Naive B cell (primary cell): ENCODE measurements around the gene CELF2. TPM values are rescaled to one million over a fixed set of nuclear protein-coding genes. Genes with fewer than 3 reads are reported as not detected.
A peak's percentile ranks its signal among the peaks of the same experiment; 100 is the strongest.

Experiments used
- ATAC-seq, 2 donors: fragments of 150-1000 bp; cut with Tn5 transposase; 2 replicates each; pipeline ENCODE4 v1.10.0; 2021; ENCODE audit warnings: low read depth in 2 of 2, mild to moderate bottlenecking in 2 of 2, moderate library complexity in 2 of 2
- DNase-seq: peaks from one replicate; pipeline ENCODE4 v3.0.0; 2022
- H3K27ac Mint-ChIP-seq, 6 donors: one replicate each; pipeline ENCODE4 v1.8.0; 2020 to 2022; ENCODE audit warnings: mild to moderate bottlenecking in 6 of 6, mixed read lengths in 6 of 6, moderate library complexity in 5 of 6, inconsistent platforms in 2 of 6
- H3K27me3 Mint-ChIP-seq, 3 donors: one replicate each; pipeline ENCODE4 v1.8.0; 2021 to 2022; ENCODE audit warnings: mixed read lengths in 3 of 3, mild to moderate bottlenecking in 1 of 3
- H3K36me3 Mint-ChIP-seq, 2 donors: one replicate each; pipeline ENCODE4 v1.8.0; 2020 to 2022; ENCODE audit warnings: mixed read lengths in 2 of 2, inconsistent platforms in 1 of 2, mild to moderate bottlenecking in 1 of 2
- H3K4me1 Mint-ChIP-seq, 3 donors: one replicate each; pipeline ENCODE4 v1.8.0; 2020 to 2022; ENCODE audit warnings: mixed read lengths in 3 of 3, inconsistent platforms in 1 of 3, mild to moderate bottlenecking in 1 of 3, moderate library complexity in 1 of 3
- H3K4me3 Mint-ChIP-seq, 8 donors: one replicate each; pipeline ENCODE4 v1.8.0; 2020 to 2022; ENCODE audit warnings: mild to moderate bottlenecking in 8 of 8, mixed read lengths in 8 of 8, moderate library complexity in 8 of 8, inconsistent platforms in 2 of 8
- H3K9me3 Mint-ChIP-seq, 7 donors: one replicate each; pipeline ENCODE4 v1.8.0; 2020 to 2022; ENCODE audit warnings: mixed read lengths in 7 of 7, mild to moderate bottlenecking in 5 of 7, inconsistent platforms in 2 of 7, moderate library complexity in 1 of 7
- polyA plus RNA-seq, 6 donors: library from polyadenylated mRNA; unstranded; fragments of 300-500 nt; fragmentation: Illumina TruSeq; gene quantifications; one replicate each; pipeline ENCODE4 v1.2.3, GENCODE V29; 2021; ENCODE audit warnings: low read depth in 6 of 6

CELF2 gene
- polyA plus RNA-seq, 6 donors from 2014 or later = 127 to 186 (median 141) TPM

DNA sequence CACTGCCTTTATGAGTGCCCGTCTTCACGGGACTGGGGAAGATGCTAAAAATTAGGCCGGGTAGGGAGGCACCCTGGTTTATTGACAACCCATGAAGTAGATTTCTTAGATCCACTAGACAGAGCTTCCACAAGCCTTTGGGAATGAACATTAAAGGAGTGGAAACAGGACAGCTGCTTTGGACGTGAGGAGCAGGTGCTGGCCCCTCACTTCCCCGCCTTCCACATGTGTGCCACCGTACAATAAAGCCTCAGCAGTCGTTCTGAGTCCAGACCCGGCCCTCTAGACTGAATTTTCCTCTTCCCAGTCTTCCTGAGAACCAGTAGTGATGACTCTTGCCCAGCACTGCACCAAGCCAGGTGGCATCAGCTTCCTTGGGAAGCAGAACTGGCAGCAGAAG lies 282.4 kb downstream of the CELF2 start:
- H3K27me3 Mint-ChIP-seq = no peaks in the 10 kb centered on the region
- H3K4me3 Mint-ChIP-seq = no peak overlapping the region
- H3K4me1 Mint-ChIP-seq = peaks cover 4 to 25% (median 24%) of the 10 kb centered on the region in 3 donors
- no peak for ATAC-seq
- peak overlapping the region in 3 of 6 donors; percentile 16 to 83 (median 47) for H3K27ac Mint-ChIP-seq
- H3K36me3 Mint-ChIP-seq = peaks cover 53 to 60% of the 10 kb centered on the region in 2 donors
- H3K9me3 Mint-ChIP-seq = peaks cover 0 to 1% (median 0%) of the 10 kb centered on the region in 7 donors
- no peak for DNase-seq

DNA sequence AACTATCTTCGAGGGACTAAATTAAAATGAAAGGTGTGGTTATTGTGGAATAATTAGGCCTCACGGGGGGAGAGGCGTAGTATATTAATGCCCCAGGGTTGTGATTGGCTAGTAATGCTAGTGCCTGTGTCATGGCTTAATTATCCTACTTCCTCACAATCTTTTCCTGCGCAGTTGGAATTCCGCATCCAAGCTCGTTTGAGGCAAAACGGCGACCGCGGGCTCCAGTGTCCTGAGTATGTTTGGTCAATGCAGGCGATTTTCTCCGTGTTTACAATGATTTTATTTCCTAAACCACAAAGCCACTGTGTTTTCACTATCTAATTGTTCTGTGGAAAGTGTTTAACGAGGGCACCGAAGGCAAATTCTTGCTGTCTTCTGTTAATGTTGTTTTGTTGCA lies 282.9 kb downstream of the CELF2 start:
- Mint-ChIP-seq H3K27ac (peak overlapping the region in 3 of 6 donors; percentile 16 to 73 (median 47)), H3K4me3 (no peak overlapping the region), H3K4me1 (peaks cover 4 to 25% (median 24%) of the 10 kb centered on the region in 3 donors)

DNA sequence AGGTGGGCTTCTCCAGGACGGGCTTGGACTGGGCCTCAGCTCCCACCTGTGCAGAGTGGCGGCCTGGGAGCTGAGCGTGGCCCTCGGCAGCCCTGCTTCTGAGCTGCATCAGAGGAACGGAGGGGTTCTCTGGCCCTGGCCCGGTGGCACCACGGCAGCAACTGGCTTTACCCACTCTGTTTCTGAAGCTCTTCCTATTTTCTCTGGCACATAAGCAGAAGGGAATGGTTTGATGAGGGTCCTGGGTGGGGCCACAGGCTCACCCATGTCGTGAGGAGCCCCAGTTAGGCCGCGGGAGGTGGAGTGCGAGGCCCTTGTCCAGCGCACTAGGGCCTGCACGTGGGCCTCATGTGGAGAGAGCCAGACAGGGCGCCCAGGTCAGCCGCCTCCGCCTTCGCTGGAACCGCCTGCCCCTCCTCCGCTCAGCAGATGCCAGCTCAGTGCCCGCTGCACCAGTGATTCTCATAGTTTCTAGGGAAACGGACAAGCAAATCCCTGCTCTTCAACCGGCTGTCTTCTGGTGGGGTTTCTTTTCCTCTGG lies 284.0 kb downstream of the CELF2 start:
- peak overlapping the region in 1 of 8 donors; percentile 34 for H3K4me3 Mint-ChIP-seq
- H3K27ac Mint-ChIP-seq = peak overlapping the region in 2 of 6 donors; percentile 66 to 73
- DNase-seq (no peak), ATAC-seq (no peak)
- peaks cover 57 to 59% of the 10 kb centered on the region in 2 donors for H3K36me3 Mint-ChIP-seq
- H3K4me1 Mint-ChIP-seq = peaks cover 4 to 26% (median 24%) of the 10 kb centered on the region in 3 donors
- no peaks in the 10 kb centered on the region for H3K27me3 Mint-ChIP-seq
- H3K9me3 Mint-ChIP-seq = peaks cover 0 to 5% (median under 1%) of the 10 kb centered on the region in 7 donors

More for the DNA sequence above, 282.9 kb downstream of the CELF2 start:
- no peaks in the 10 kb centered on the region for H3K27me3 Mint-ChIP-seq
- H3K9me3 Mint-ChIP-seq = peaks cover 0 to 1% (median 0%) of the 10 kb centered on the region in 7 donors
- H3K36me3 Mint-ChIP-seq = peaks cover 52 to 60% of the 10 kb centered on the region in 2 donors
- DNase-seq = no peak
- ATAC-seq = no peak

DNA sequence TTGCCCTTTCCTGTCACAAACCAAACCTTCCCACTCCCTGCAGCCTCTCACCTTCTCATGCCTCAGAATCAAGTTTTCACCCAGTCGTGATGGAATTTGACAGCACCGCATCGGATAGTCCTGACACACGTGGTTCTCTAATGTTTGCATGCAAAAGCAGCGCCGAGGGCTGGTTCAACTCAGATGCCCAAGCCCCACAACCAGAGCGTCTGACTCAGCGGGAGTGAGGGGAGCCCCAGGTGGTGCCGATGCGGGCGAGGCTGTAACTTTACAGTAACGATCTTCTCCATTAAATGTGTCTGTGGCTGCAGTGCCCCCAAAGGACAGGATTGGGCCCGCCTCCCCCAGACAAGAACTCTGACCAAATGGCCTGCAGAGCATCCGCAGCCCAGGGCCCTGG lies 284.5 kb downstream of the CELF2 start:
- Mint-ChIP-seq H3K27me3 (no peaks in the 10 kb centered on the region), H3K4me3 (peak overlapping the region in 1 of 8 donors; percentile 34), H3K27ac (peak overlapping the region in 3 of 6 donors; percentile 59 to 81 (median 73)), H3K36me3 (peaks cover 57 to 59% of the 10 kb centered on the region in 2 donors), H3K9me3 (peaks cover 0 to 8% (median 3%) of the 10 kb centered on the region in 7 donors), H3K4me1 (peaks cover 4 to 25% (median 22%) of the 10 kb centered on the region in 3 donors)
- no peak for DNase-seq
- no peak for ATAC-seq

DNA sequence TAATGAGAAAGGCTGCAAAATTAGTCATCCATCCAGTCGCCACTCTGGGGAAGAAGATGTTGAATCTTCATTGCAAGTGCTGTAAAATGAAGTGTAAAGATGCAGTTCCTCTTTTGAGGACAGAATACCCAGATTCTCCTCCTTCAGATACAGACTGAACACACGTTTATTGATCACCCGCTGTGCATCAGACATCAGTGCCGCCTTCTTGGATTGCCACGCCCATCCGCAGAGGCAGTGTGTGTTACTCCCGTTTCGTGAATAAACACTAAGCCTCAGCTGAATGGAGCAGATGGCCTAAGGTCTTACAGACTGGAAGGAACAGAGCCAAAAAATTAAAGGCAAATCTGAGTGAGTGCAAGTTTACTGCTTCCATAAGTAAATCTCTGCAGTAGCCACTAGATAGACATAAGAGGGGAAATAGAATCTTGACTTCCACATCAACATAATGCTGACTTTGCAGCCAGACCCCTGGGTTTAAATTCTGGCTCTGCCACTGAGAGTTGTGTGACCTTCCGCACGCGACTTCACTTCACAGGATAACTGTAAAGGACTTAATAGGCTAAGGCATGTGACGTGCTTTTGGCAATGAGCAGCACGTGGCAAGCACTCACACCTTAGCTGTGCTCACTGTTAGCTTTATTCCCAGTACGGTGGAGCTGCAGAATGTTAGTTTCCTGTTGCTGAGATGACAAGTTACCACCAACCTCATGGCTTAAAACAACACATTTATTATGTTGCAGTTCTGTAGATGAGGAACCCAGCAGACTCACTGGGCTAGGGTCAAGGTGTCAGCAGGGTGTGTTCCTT lies 285.9 kb downstream of the CELF2 start:
- Mint-ChIP-seq H3K36me3 (peaks cover 63 to 70% of the 10 kb centered on the region in 2 donors), H3K9me3 (peaks cover 0 to 20% (median 16%) of the 10 kb centered on the region in 7 donors), H3K27ac (peak overlapping the region in 3 of 6 donors; percentile 48 to 78 (median 73)), H3K27me3 (no peaks in the 10 kb centered on the region), H3K4me3 (no peak overlapping the region), H3K4me1 (peaks cover 4 to 22% (median 11%) of the 10 kb centered on the region in 3 donors)
- DNase-seq (no peak), ATAC-seq (no peak)

DNA sequence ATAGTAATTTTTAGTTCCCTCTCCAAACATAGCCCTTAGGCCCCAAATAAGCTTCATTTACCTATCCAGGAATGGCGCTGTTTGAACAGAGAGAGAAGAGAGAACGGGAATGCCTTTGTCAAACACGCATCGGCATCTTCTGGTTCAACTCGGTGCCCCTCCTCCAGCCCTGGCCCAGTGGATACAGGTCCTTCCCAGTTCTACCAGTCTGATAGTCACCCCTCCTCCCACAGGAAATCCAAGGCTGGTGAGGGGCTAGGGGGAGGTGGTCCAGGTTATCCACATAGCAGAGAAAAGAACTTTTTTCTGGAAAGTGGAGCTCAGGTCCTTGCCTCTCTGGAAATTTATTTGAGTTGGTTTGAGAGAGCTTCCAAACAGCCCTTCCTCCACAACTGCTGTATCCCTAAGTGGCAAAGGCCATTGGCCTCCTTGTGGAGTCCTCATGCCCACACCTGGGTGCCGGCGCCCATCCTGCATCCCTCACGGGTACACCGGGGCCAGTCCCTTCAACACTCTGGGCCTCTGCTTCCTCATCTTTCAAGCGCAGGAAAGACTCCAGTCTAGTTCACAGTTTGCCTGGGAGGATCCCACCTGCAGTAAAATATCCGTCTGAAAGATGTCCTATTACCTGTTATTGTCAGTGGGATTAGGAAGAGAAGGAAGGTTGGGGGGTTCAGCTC lies 287.4 kb downstream of the CELF2 start:
- peak overlapping the region in 2 of 6 donors; percentile 41 to 48 for H3K27ac Mint-ChIP-seq
- H3K9me3 Mint-ChIP-seq = peaks cover 0 to 28% (median 19%) of the 10 kb centered on the region in 7 donors

DNA sequence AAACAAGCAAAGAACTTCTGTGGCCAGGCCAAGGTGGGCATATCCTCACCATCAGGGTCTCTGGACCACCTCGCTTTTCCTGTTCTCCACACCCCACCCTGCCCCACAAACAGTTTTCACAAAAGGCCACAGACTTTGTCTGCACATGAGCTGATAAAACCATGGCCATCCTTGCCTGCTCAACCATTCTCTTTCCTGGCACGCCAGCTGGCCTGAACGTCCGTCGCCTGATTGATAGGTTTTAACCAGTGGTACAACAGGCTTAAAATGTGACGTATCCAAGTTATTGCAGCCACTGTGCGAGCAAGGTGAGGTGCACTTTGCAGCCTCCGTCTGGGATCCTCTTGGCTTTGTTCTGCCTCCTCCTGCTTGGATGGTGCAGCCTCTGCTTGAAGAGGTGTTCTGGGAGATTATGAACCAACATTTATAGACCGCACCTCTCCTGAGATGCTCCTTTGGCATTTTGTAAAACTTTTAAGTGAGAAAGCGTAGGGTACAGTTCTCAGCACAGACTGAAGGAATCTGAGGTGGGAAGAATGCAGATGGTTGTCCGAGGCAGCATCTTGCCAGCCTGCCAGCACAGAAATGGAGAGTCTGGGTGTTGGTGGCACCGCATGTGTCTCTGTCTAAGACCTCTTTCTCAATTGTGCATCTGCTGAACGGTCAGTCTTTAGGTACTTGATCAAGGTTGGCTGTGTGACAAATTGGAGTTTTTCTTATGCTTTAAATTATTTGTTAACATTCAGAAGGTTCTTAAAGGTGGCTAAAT lies 288.3 kb downstream of the CELF2 start:
- Mint-ChIP-seq H3K27ac (peak overlapping the region in 3 of 6 donors; percentile 18 to 78 (median 41)), H3K27me3 (no peaks in the 10 kb centered on the region), H3K9me3 (peaks cover 0 to 28% (median 19%) of the 10 kb centered on the region in 7 donors), H3K4me1 (peaks cover 7 to 29% (median 21%) of the 10 kb centered on the region in 3 donors), H3K36me3 (peaks cover 70 to 78% of the 10 kb centered on the region in 2 donors), H3K4me3 (no peak overlapping the region)
- ATAC-seq (no peak), DNase-seq (no peak)

More for the DNA sequence above, 287.4 kb downstream of the CELF2 start:
- Mint-ChIP-seq H3K36me3 (peaks cover 70 to 80% of the 10 kb centered on the region in 2 donors), H3K27me3 (no peaks in the 10 kb centered on the region), H3K4me3 (no peak overlapping the region), H3K4me1 (peaks cover 7 to 29% (median 21%) of the 10 kb centered on the region in 3 donors)
- ATAC-seq (no peak), DNase-seq (no peak)

DNA sequence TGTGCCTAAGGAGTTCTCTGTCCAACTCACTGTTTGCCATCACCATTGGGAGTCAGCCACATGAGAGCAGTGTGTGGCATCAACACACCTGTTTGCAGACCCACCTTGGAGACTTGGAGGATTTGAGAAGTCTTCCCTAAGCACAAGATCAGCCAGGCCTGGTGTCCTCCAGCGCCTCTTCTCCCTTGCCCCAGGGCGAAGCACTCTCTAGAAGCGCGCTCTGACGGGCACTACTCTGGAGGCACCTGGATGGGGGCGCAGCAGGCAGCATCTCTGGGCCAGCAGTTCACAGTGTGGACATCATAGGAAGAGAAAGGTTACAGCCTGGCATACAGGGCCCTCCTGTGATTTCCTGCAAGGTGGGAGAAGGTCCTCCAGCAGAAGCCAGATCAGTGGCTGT lies 289.3 kb downstream of the CELF2 start:
- H3K27ac Mint-ChIP-seq = peak overlapping the region in 4 of 6 donors; percentile 42 to 70 (median 50)
- H3K4me3 Mint-ChIP-seq = peak overlapping the region in 1 of 8 donors; percentile 5
- no peak for ATAC-seq
- peaks cover 9 to 31% (median 16%) of the 10 kb centered on the region in 3 donors for H3K4me1 Mint-ChIP-seq
- H3K36me3 Mint-ChIP-seq = peaks cover 74 to 81% of the 10 kb centered on the region in 2 donors
- H3K9me3 Mint-ChIP-seq = peaks cover 0 to 28% (median 19%) of the 10 kb centered on the region in 7 donors
- H3K27me3 Mint-ChIP-seq = no peaks in the 10 kb centered on the region
- no peak for DNase-seq

DNA sequence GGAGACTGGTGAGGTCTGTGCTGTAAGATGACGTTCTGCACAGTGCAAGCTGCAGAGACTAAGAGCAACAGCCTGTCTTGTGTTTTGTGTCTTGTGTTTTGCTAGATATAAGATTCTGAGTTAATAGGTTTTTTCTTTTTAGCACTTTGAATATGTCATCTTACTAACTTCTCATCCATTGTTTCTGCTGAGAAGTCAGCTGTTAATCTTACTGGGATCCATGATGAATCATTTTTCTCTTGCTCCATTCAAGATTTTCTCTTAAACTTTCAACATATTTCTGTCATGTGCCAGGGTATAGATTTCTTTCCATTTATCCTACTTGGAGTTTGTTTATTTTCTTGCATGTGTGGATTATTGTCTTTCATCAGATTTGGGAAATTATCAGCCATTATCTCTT lies 290.3 kb downstream of the CELF2 start:
- no peaks in the 10 kb centered on the region for H3K27me3 Mint-ChIP-seq
- H3K9me3 Mint-ChIP-seq = peaks cover 0 to 27% (median 19%) of the 10 kb centered on the region in 7 donors
- H3K4me1 Mint-ChIP-seq = peaks cover 10 to 26% (median 10%) of the 10 kb centered on the region in 3 donors
- DNase-seq (no peak), ATAC-seq (no peak)
- peak overlapping the region in 4 of 6 donors; percentile 39 to 77 (median 50) for H3K27ac Mint-ChIP-seq
- no peak overlapping the region for H3K4me3 Mint-ChIP-seq
- H3K36me3 Mint-ChIP-seq = peaks cover 69 to 74% of the 10 kb centered on the region in 2 donors

DNA sequence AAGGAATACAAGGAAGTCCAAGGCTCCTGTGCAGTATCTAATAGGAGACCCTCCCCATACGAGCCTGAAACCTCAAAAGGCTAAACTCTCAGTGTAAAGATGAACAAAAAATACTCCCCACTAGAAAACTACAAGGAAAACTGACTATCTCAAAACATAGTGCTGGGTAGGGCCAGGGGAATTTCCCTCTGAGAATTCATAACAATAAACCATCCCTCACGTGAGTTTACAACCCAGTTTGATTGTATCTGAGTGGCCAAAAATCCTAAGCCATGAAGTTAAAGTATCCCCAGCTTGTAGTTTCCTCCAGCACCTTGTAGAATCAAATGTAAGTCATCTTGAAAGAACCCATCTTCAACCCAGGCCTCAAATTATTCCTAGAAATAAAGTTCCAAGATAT lies 293.4 kb downstream of the CELF2 start:
- H3K4me3 Mint-ChIP-seq = no peak overlapping the region
- H3K27me3 Mint-ChIP-seq = no peaks in the 10 kb centered on the region

DNA sequence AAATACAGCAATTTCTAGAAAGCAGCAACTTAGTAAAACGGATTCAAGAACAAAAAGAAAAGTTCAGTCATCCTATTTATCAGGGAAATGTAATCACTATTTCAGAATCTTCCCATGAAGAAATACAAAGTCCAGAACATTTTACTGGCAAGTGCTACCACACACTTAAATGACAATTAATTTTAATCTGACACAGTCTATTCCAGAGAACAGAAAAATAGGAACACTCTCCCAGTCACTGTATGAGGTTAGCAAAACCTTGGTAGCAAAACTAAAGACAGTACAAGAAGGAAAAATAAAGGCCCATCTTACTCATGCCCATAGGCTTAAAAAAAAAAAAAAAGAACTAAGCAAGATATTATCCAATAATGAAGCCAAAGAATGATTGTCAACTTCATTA lies 295.8 kb downstream of the CELF2 start:
- DNase-seq = no peak
- no peaks in the 10 kb centered on the region for H3K27me3 Mint-ChIP-seq
- ATAC-seq = no peak
- H3K27ac Mint-ChIP-seq = peak overlapping the region in 4 of 6 donors; percentile 41 to 88 (median 77)
- peaks cover 14 to 18% (median 17%) of the 10 kb centered on the region in 3 donors for H3K4me1 Mint-ChIP-seq
- H3K36me3 Mint-ChIP-seq = peaks cover 53% of the 10 kb centered on the region in 2 donors
- H3K9me3 Mint-ChIP-seq = peaks cover 0 to 8% (median 3%) of the 10 kb centered on the region in 7 donors
- no peak overlapping the region for H3K4me3 Mint-ChIP-seq

More for the DNA sequence above, 293.4 kb downstream of the CELF2 start:
- ATAC-seq (no peak), DNase-seq (no peak)
- Mint-ChIP-seq H3K36me3 (peaks cover 70 to 72% of the 10 kb centered on the region in 2 donors), H3K4me1 (peaks cover 10 to 23% (median 21%) of the 10 kb centered on the region in 3 donors), H3K27ac (peak overlapping the region in 4 of 6 donors; percentile 36 to 85 (median 73)), H3K9me3 (peaks cover 0 to 27% (median 19%) of the 10 kb centered on the region in 7 donors)

DNA sequence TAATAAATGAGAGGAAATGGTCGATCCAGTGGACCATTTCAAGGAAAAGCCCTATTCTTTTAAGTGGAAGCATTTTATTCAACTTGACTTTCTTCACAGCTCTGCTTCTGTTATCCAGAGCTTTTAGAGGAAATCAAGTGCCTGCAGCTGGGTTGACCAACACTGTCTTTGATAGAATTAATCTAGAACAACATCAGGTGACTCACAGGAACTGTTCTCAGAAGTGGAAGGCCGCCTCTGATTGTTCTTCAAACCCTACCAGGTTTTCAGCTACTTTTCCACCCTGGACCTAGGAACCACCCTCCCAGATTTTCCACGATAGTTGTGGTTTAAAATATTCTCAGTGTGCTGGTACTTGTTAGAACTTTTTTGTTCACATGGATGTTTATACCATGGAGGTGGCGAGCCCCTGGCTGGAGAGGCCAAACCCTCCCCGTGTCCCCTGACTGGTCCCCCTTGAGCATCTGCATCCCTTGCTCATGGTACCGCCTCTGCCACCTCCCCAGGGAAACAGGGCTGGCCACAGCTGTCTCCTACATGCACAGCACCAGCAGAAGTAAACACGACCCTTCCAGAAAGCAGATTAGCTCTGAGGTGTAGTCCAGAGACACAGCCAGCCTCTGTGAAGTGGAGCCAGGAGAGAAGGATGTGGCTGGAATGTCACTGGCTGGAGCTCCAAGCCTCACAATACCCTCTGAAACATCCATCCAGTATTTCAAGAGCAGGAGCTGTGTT lies 300.4 kb downstream of the CELF2 start:
- no peaks in the 10 kb centered on the region for H3K27me3 Mint-ChIP-seq
- DNase-seq = no peak
- ATAC-seq = no peak

More for the DNA sequence above, 300.4 kb downstream of the CELF2 start:
- Mint-ChIP-seq H3K27ac (peak overlapping the region in 4 of 6 donors; percentile 37 to 88 (median 52)), H3K4me1 (peaks cover 8 to 14% (median 13%) of the 10 kb centered on the region in 3 donors), H3K4me3 (peak overlapping the region in 1 of 8 donors; percentile 23), H3K36me3 (peaks cover 39 to 57% of the 10 kb centered on the region in 2 donors), H3K9me3 (no peaks in the 10 kb centered on the region)
